GM12801 (cell line): ENCODE data around the gene PLEKHA8.

Source experiments
- TF ChIP-seq, protein P1 (sequence below): IDR thresholded peaks from one replicate; pipeline ENCODE4 v1.5.1; 2011; ENCODE audit warnings: control low read depth; ENCODE audit not compliant: insufficient read length; ENCODE audit errors: extremely low read depth

PLEKHA8 gene

DNA sequence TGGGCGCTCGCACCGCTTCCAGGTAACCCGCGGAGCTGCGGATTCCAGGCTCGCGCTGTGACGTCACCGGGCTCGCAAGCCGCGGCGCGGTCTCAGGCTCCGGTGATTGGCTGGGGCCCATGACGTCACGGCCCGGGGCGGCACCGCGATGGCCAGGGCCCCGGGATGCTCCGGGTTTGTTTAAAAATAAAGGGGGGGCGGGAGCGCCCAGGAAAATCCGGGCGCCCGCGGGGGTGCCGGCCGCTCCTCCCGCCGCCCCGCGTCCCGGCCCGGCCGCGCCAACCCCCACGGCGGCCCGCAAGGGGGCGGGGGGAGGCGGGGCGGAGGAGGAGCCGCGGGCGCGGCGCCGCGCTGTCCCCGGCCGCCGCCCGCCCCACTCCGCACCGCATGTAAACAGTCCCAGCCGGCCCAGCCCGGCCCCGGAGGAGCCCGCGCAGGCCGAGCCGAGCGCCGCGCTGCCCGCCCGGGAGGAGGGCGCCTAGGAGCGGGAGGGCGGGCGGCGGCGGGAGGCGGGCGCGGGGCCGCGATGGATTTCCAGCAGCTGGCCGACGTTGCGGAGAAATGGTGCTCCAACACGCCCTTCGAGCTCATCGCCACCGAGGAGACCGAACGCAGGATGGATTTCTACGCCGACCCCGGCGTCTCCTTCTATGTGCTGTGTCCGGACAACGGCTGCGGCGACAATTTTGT lies 106.5 kb downstream of the PLEKHA8 start, which contains the start of gene MTURN:
Gene MTURN, plus strand, starts transcription at position 376 of the 690 bp plus-strand sequence. Its CDS starts 151 bp downstream, at position 527.
- TF ChIP-seq, protein P1, sequence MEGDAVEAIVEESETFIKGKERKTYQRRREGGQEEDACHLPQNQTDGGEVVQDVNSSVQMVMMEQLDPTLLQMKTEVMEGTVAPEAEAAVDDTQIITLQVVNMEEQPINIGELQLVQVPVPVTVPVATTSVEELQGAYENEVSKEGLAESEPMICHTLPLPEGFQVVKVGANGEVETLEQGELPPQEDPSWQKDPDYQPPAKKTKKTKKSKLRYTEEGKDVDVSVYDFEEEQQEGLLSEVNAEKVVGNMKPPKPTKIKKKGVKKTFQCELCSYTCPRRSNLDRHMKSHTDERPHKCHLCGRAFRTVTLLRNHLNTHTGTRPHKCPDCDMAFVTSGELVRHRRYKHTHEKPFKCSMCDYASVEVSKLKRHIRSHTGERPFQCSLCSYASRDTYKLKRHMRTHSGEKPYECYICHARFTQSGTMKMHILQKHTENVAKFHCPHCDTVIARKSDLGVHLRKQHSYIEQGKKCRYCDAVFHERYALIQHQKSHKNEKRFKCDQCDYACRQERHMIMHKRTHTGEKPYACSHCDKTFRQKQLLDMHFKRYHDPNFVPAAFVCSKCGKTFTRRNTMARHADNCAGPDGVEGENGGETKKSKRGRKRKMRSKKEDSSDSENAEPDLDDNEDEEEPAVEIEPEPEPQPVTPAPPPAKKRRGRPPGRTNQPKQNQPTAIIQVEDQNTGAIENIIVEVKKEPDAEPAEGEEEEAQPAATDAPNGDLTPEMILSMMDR: no peak

DNA sequence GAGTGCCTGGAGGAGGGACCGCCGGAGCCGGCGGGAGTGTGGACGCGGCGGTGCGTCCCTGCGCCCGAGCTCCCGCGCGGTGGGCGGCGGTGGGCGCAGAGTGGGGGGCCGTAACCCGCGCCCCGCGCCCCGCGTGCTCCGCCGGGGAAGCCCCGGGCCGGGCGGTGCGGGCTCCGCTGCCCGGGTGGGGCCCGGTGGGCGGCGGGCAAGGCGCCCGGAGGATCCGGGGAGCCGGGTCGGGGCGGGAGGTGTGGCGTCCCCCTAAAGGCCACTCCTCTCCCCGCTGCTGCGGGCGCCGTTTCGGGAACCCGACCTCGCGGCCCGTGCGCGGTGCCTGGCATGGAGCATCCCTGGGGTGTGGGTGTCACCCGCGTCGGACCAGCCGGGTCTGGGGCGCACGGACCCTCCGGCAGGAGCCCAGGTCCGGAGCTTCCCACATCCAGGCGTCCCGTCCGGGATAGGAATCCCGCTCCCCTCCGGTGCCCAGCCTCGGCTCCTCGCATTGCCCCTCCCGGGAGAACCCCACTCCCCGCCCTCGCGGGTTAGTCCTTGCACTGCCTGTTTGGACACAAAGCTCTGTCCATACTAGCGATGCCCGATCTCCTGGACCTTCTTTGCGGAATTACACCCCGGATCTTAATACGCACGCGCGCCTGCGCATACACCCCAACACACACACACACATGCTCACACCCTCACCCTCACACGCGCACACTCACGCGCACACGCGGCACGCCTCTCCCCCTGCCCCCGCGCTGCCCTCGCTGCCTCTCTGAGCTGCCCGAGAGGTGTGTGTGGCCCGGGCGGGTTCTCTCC lies 107.3 kb downstream of the PLEKHA8 start:
- TF ChIP-seq, protein P1: no peak

DNA sequence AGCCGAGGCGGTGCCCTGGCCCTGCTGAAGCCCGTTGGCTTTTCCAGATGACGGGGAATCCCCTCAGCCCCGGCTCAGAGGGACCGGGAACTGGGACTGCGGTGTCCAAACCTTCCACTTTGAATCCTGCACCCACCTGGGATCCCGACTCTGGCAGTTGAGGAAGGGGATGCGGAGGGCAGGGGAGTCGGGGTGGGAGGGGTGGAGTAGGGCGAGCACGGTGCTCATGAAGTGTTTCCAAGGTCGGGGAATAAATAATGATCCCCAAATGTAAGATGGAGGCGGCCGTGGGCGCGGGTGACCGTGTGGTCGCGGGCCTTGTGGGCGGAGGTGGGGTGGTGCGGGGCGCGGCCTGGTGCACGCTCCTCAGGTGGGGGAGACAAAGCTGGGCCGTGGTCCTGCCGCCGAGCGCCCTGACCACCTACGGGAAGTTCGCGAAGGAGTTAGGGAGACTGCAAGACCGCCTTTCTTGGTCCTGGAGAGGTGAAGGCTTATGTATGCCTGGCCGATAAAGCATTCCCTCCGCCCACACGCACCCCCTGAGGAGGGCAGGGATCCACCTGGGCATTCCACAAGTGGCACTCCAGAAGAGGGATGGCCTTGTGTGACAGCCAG lies 108.0 kb downstream of the PLEKHA8 start:
- TF ChIP-seq, protein P1: no peak

DNA sequence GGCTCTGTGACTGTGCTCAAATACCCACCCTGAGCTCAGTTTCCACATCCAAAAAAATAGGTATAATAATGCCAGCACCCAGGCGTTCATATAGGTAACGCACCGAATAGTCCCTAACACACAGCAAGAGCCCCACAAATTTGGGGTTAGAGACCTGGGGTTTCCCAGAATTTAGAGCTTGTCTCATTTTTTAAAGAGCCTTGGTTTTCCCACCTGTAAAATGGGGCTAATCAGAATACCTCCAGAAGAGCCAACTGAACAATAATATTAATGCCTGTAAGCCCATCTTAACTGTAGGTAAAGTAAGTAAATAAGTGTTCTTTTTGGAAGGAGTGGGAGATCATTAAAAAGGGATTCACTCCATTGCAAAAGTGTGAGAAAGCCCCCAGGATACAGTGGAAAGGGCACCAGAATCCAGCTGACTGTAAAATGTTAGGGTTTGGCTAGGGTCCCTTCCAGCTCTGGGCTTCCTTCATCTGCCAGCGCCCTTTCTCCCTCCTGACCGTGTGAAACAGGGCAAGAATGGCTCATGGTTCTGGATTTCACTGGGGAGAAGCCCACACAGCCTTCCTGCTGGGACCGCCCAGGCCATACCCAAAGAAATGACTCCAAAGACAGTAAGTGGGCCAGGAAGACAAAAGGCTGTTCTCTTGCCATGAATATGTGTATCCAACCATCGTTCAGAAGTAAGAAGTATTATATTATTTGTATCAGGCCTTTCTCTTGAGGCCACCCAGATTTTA lies 108.7 kb downstream of the PLEKHA8 start:
- TF ChIP-seq, protein P1: no peak

DNA sequence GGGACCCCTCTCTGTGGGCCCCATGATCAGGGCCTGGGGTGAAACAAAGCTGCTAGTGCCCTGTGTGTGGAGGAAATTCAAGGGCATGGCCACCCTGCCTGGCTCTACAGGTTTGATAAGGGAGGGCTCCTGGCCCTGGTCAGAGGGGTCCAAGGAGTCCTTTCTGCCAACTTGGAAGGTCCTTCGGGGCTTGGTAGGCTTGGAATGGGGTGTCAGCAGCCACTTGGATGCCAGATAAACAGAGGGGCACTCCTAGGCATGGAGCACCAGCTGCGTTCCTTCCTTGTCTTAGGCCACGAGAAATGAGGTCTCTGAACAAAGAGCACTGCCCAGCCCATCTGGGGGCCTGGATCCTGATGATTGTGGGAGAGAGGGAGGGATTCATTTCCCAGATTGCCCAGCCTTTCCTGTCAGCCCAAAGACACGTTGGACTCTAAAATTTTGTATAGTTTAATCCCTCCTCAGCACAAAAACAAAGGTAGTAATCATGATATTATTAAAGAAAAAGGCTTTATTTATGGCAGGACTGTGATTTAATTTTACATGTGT lies 111.7 kb downstream of the PLEKHA8 start:
- TF ChIP-seq, protein P1: no peak

DNA sequence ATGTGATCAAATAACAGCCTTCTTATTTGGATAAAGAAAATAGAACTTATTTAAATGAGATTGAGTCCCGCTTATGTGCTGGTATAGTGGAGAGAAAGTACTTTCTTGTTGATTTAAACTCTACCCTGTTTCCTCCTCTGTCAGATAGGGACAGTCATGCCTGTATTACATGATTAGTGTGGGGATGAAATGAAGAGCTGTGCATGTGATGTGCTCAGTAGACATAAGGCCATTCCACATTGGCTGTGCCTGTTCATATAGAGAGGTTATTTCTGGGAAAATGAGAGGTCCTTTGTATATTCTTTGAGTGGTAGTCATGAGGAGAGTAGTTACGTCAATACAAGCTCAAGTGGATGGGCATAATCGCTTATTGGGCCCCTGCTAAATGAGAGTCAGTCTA lies 112.2 kb downstream of the PLEKHA8 start:
- TF ChIP-seq, protein P1: no peak
